Panc1 (cell line): ENCODE data around the gene SLC9A2.

ENCODE experiments used
- CTCF ChIP-seq: fragments of 450-650 bp; IDR thresholded peaks from 2 replicates; pipeline ENCODE4 v1.5.1; 2017; ENCODE audit warnings: mild to moderate bottlenecking
- POLR2AphosphoS5 ChIP-seq: IDR thresholded peaks from 2 replicates; pipeline ENCODE4 v1.6.1; 2012; ENCODE audit warnings: mild to moderate bottlenecking, low read depth, low read length, moderate library complexity
- REST ChIP-seq, 2 experiments: IDR thresholded peaks; 2 replicates each; pipeline ENCODE4 v1.6.1; 2011 to 2012; ENCODE audit warnings: low read depth in 2 of 2, control low read depth in 1 of 2, low read length in 1 of 2, mild to moderate bottlenecking in 1 of 2, moderate library complexity in 1 of 2; ENCODE audit not compliant: insufficient read depth in 1 of 2
- SIN3A ChIP-seq: IDR thresholded peaks from 2 replicates; pipeline ENCODE4 v1.6.1; 2012; ENCODE audit warnings: low read depth, mild to moderate bottlenecking, low read length, moderate library complexity, borderline replicate concordance; ENCODE audit not compliant: insufficient read depth
- TCF7L2 ChIP-seq: IDR thresholded peaks from 2 replicates; pipeline ENCODE4 v1.6.1; 2011; ENCODE audit warnings: mild to moderate bottlenecking, low read depth, low read length, inconsistent platforms

GRCh38 chr2:102660574-102660973 is 41.2 kb downstream of the SLC9A2 start:
- no peak for TF ChIP-seq CTCF
- TF ChIP-seq POLR2AphosphoS5 = no peak
- TF ChIP-seq TCF7L2 = no peak
- TF ChIP-seq REST (IDR thresholded peaks at IDR 0.05; ENCODE audit: insufficient read depth in 1 of 2, low read depth in 2 of 2, low read length in 1 of 2) = no peak
- TF ChIP-seq SIN3A = no peak
